RPMI7951 (cell line): ENCODE results near the gene NEK5. TPM values are rescaled to one million over a fixed set of nuclear protein-coding genes. Genes with fewer than 3 reads are reported as not detected.
A peak's percentile ranks its signal among the peaks of the same experiment; 100 is the strongest.

Experiments used
- DNase-seq: peaks from one replicate; pipeline ENCODE4 v3.0.0-alpha.2; 2012; ENCODE audit warnings: low read depth
- total RNA-seq: library from RNA; depleted of rRNA; stranded (reverse); fragments of >200 nt; shearing (Covaris generic); gene quantifications from 2 replicates; pipeline ENCODE4 v1.2.3, GENCODE V29; 2014

Gene NEK5
- total RNA-seq, 1 experiment from 2014 or later, result not detected

- DNase-seq, result peak; percentile 94
These were observed 117.0 kb downstream of the NEK5 start, which contains the start of gene ALG11 for GRCh38 chr13:52011632-52012511. TSS of gene ALG11 (plus strand) at chr13:52012398. CDS start at chr13:52012419, 21 bp downstream.

GRCh38 chr13:52010890-52011631 is 117.8 kb downstream of the NEK5 start, which contains the start of gene ATP7B:
TSS of gene ATP7B (minus strand) at chr13:52011450. CDS start at chr13:52011337, 113 bp downstream.
- peak; percentile 8 for DNase-seq

GRCh38 chr13:52009946-52010345 is 118.9 kb downstream of the NEK5 start:
- no peak for DNase-seq

- no peak for DNase-seq
These were observed 122.2 kb downstream of the NEK5 start for GRCh38 chr13:52006523-52007245.

- no peak for DNase-seq
These were observed 122.9 kb downstream of the NEK5 start for GRCh38 chr13:52005841-52006522.

GRCh38 chr13:52004511-52005170 is 124.2 kb downstream of the NEK5 start:
- DNase-seq, result no peak

- DNase-seq, result no peak
These were observed 125.3 kb downstream of the NEK5 start for GRCh38 chr13:52003541-52003940.

- DNase-seq, result no peak
These were observed 126.5 kb downstream of the NEK5 start for GRCh38 chr13:52002361-52002760.

- DNase-seq, result peak; percentile 40
These were observed 127.6 kb downstream of the NEK5 start for GRCh38 chr13:52001120-52001731.

- no peak for DNase-seq
These were observed 129.0 kb downstream of the NEK5 start for GRCh38 chr13:51999921-52000320.

- no peak for DNase-seq
These were observed 129.4 kb downstream of the NEK5 start for GRCh38 chr13:51999510-51999911.

- DNase-seq, result no peak
These were observed 130.0 kb downstream of the NEK5 start for GRCh38 chr13:51998723-51999509.

- no peak for DNase-seq
These were observed 131.1 kb downstream of the NEK5 start for GRCh38 chr13:51997641-51998330.

GRCh38 chr13:51997186-51997585 is 131.7 kb downstream of the NEK5 start:
- DNase-seq, result no peak

GRCh38 chr13:51996641-51997040 is 132.2 kb downstream of the NEK5 start:
- no peak for DNase-seq

- DNase-seq, result no peak
These were observed 133.0 kb downstream of the NEK5 start for GRCh38 chr13:51995677-51996551.

- no peak for DNase-seq
These were observed 135.2 kb downstream of the NEK5 start for GRCh38 chr13:51993713-51994112.
